NCI-H2196 (cell line): ENCODE measurements around the gene LHPP.
"Not testable (repeated sequence)": the region's sequence is repeated elsewhere in the genome, so short reads cannot be mapped to it uniquely, and the experiment has no call there.

ENCODE experiments used
- DNase-seq: peaks from one replicate; lab custom pipeline; 2025; ENCODE audit not compliant: unreplicated experiment; lab: John Stamatoyannopoulos, UW

Gene LHPP

GRCh38 chr10:124569623-124570470 lies 108.2 kb downstream of the LHPP start:
- no peak for DNase-seq

GRCh38 chr10:124570646-124571045 lies 109.0 kb downstream of the LHPP start:
- DNase-seq = no peak

- no peak for DNase-seq
Measured at GRCh38 chr10:124572751-124573150, 111.1 kb downstream of the LHPP start.

GRCh38 chr10:124573726-124574455 lies 112.3 kb downstream of the LHPP start:
- no peak for DNase-seq

- no peak for DNase-seq
Measured at GRCh38 chr10:124574456-124575070, 112.9 kb downstream of the LHPP start.

GRCh38 chr10:124575107-124576035 lies 113.7 kb downstream of the LHPP start:
- DNase-seq = no peak

- DNase-seq = no peak
Measured at GRCh38 chr10:124576526-124577420, 115.2 kb downstream of the LHPP start.

- DNase-seq = no peak
Measured at GRCh38 chr10:124577651-124578050, 116.0 kb downstream of the LHPP start.

- DNase-seq = no peak
Measured at GRCh38 chr10:124578231-124579010, 116.8 kb downstream of the LHPP start.

GRCh38 chr10:124579011-124579399 lies 117.4 kb downstream of the LHPP start:
- DNase-seq = no peak

GRCh38 chr10:124586142-124586541 lies 124.5 kb downstream of the LHPP start:
- DNase-seq = no peak

- no peak for DNase-seq
Measured at GRCh38 chr10:124587811-124588211, 126.2 kb downstream of the LHPP start.

GRCh38 chr10:124588341-124588735 lies 126.7 kb downstream of the LHPP start:
- not testable (repeated sequence) for DNase-seq

- DNase-seq = no peak
Measured at GRCh38 chr10:124588736-124589490, 127.3 kb downstream of the LHPP start.

GRCh38 chr10:124589491-124590041 lies 127.9 kb downstream of the LHPP start:
- DNase-seq = no peak

- DNase-seq = no peak
Measured at GRCh38 chr10:124590216-124591122, 128.8 kb downstream of the LHPP start.

GRCh38 chr10:124591123-124591495 lies 129.5 kb downstream of the LHPP start:
- no peak for DNase-seq
